Skeletal muscle tissue (tissue), 4 donors: Measurements from ENCODE around the gene SDF2. TPM values are rescaled to one million over a fixed set of nuclear protein-coding genes. Genes with fewer than 3 reads are reported as not detected.

Source experiments
- H3K27ac ChIP-seq: one replicate; pipeline ENCODE4 v1.7.0; 2013; ENCODE audit warnings: mild to moderate bottlenecking, low read depth, low read length, inconsistent platforms
- H3K27me3 ChIP-seq, 3 donors: one replicate each; pipeline ENCODE4 v1.7.0; 2013; ENCODE audit warnings: low read length in 3 of 3; ENCODE audit not compliant: control insufficient read depth in 3 of 3, insufficient read depth in 3 of 3
- H3K36me3 ChIP-seq, 3 donors: one replicate each; pipeline ENCODE4 v1.7.0; 2013; ENCODE audit warnings: low read length in 3 of 3; ENCODE audit not compliant: control insufficient read depth in 3 of 3, insufficient read depth in 3 of 3
- H3K4me1 ChIP-seq, 3 donors: one replicate each; pipeline ENCODE4 v1.7.0; 2013; ENCODE audit warnings: low read length in 3 of 3, mild to moderate bottlenecking in 3 of 3; ENCODE audit not compliant: control insufficient read depth in 3 of 3, insufficient read depth in 3 of 3
- H3K4me3 ChIP-seq, 3 donors: one replicate each; pipeline ENCODE4 v1.7.0; 2013; ENCODE audit warnings: low read length in 3 of 3
- H3K9ac ChIP-seq, 3 donors: one replicate each; pipeline ENCODE4 v1.7.0; 2013; ENCODE audit warnings: low read length in 3 of 3, mild to moderate bottlenecking in 3 of 3, moderate library complexity in 2 of 3, low read depth in 1 of 3
- H3K9me3 ChIP-seq, 3 donors: one replicate each; pipeline ENCODE4 v1.7.0; 2013; ENCODE audit warnings: low read length in 3 of 3; ENCODE audit not compliant: control insufficient read depth in 3 of 3
- total RNA-seq: library from RNA; depleted of rRNA; stranded (reverse); fragments of >200 nt; gene quantifications from one replicate; pipeline ENCODE4 v1.2.3, GENCODE V29; 2014
- donor health status: Osteomylitis.

SDF2 gene, protein sequence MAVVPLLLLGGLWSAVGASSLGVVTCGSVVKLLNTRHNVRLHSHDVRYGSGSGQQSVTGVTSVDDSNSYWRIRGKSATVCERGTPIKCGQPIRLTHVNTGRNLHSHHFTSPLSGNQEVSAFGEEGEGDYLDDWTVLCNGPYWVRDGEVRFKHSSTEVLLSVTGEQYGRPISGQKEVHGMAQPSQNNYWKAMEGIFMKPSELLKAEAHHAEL
- total RNA-seq, result 41.2 TPM

- Histone ChIP-seq H3K4me1 (peaks cover 30 to 54% (median 34%) of the 10 kb centered on the region in 3 donors), H3K27me3 (no peaks in the 10 kb centered on the region), H3K27ac (peak within 1 kb of the TSS; percentile 99), H3K9me3 (no peaks in the 10 kb centered on the region), H3K9ac (peak within 1 kb of the TSS; percentile 94 to 100 (median 99)), H3K4me3 (peak within 1 kb of the TSS; percentile 95 to 99 (median 98)), H3K36me3 (peaks cover 4 to 9% (median 5%) of the 10 kb centered on the region in 3 donors)
These were observed at the start of gene SDF2, which contains the start of gene SUPT6H for GRCh38 chr17:28661635-28662526. SDF2 (minus strand) TSS chr17:28661906; CDS start chr17:28661876, 30 bp downstream. SUPT6H (plus strand) TSS chr17:28662205; CDS start chr17:28673402, 11,197 bp downstream.

DNA sequence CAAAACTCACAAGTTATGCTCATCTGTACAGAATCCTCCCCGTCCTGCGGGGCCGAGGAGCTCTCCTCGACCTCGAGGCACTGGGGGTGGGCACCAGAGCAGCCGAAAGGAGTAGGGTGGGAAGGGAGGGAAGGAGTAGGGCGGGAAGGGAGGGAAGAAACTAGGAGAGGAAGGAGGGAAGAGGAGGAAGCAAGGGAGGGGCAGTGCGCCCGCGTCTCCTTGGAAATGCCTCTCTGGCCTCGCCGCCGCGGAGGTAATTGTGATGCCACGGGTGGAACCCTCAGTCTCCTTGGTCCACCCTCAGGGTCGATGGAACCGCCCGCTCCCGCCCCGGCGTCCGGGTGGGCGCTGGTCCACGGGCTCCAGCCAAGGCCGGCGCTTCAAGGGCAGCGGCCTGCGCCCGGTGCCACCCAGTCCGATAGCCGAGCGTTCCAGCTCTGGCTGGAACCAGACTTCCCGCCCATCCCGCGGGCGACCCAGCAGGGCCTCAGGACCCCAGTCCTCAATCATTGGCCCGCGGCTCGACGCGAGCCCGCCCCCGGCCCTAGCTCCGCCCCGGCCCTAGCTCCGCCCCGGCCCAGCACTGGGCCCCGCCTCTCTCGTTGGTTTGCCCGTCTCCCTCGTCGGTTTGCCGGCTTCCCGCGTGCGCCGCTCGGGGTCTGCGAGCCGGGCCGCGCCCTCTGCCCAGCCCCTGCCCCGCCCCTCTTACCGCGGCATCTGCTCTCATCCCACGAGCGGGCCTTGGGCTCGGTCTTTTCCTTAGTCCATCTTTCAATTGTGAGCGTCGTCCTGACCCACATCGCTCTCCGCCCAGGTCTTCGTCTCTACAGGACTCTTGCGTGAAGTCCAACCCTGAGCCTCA, 49.4 kb upstream of the SDF2 start:
- peaks cover 0 to 14% (median 2%) of the 10 kb centered on the region in 3 donors for H3K36me3 ChIP-seq
- H3K9ac ChIP-seq, result peak overlapping the region; percentile 72 to 82 (median 75)
- peaks cover 0 to 27% (median 24%) of the 10 kb centered on the region in 3 donors for H3K27me3 ChIP-seq
- peak overlapping the region; percentile 83 for H3K27ac ChIP-seq
- no peaks in the 10 kb centered on the region for H3K9me3 ChIP-seq
- H3K4me1 ChIP-seq, result peaks cover 9 to 18% (median 18%) of the 10 kb centered on the region in 3 donors
- H3K4me3 ChIP-seq, result peak overlapping the region; percentile 72 to 80 (median 80)

DNA sequence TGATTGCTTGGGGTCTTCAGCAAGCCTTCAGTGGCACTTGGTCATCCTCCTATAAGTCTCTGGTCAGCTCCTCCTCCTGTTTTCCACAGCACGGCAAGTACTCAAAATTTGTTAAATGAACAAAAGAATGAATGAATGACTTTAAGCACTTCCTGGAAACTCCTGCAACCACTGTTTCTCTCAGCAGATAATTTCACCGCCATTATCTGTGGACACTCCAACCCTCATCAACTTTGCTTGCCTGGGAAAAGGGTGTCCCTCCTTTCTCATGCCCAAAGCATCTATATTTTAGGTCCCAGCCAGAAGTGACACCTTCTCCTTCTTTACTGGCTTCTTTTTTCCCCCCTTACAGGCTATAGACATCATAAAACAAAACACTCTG, 45.6 kb upstream of the SDF2 start:
- no peak overlapping the region for H3K9ac ChIP-seq
- H3K36me3 ChIP-seq, result peaks cover 14 to 24% (median 19%) of the 10 kb centered on the region in 3 donors
- H3K27me3 ChIP-seq, result peaks cover 0 to under 1% (median under 1%) of the 10 kb centered on the region in 3 donors
- H3K27ac ChIP-seq, result no peak overlapping the region
- peaks cover 9 to 13% (median 12%) of the 10 kb centered on the region in 3 donors for H3K4me1 ChIP-seq
- H3K4me3 ChIP-seq, result no peak overlapping the region
- no peaks in the 10 kb centered on the region for H3K9me3 ChIP-seq

- H3K27ac ChIP-seq, result no peak overlapping the region
- H3K36me3 ChIP-seq, result peaks cover 21 to 30% (median 26%) of the 10 kb centered on the region in 3 donors
- no peak overlapping the region for H3K4me3 ChIP-seq
- no peaks in the 10 kb centered on the region for H3K27me3 ChIP-seq
- H3K4me1 ChIP-seq, result peaks cover 7 to 9% (median 8%) of the 10 kb centered on the region in 3 donors
- H3K9ac ChIP-seq, result no peak overlapping the region
- no peaks in the 10 kb centered on the region for H3K9me3 ChIP-seq
These were observed 45.0 kb upstream of the SDF2 start for GRCh38 chr17:28706471-28707338.

DNA sequence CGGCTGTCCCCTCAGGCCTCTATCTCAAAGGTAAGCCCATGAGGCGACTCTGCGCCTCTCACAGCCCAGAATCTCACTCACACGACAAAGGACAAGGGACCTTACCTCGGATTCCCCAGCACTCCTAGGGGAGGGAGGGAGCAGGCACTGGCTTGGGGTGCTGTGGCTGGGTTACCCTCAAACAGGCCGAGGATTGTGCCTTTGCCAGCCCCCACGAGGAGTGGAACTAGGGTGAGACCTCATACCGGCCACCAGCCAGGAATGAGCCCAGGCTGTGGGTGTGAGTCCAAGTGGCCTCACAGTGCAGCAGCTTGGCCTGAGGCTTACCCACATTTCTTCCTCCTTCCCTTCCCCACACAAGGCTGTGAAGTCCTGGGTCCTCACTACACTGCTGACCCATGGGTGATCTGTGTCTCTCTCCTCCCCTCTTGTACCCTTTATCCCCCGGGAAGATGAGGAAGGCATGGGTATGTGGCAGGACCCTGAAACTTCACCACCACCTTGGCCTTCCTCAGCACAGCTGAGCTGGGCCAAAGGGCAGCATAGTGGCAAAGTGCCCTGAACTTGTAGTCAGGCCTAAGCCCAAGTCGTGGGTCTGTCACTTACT, 44.1 kb upstream of the SDF2 start:
- H3K9ac ChIP-seq, result no peak overlapping the region
- H3K9me3 ChIP-seq, result no peaks in the 10 kb centered on the region
- no peak overlapping the region for H3K27ac ChIP-seq
- no peaks in the 10 kb centered on the region for H3K27me3 ChIP-seq
- no peak overlapping the region for H3K4me3 ChIP-seq
- H3K36me3 ChIP-seq, result peaks cover 29 to 39% (median 34%) of the 10 kb centered on the region in 3 donors
- H3K4me1 ChIP-seq, result peaks cover 3 to 5% (median 4%) of the 10 kb centered on the region in 3 donors

- Histone ChIP-seq H3K4me3 (no peak overlapping the region), H3K27ac (no peak overlapping the region), H3K9ac (no peak overlapping the region), H3K36me3 (peaks cover 36 to 45% (median 41%) of the 10 kb centered on the region in 3 donors), H3K9me3 (no peaks in the 10 kb centered on the region), H3K4me1 (peaks cover 0 to 2% (median 0%) of the 10 kb centered on the region in 3 donors), H3K27me3 (no peaks in the 10 kb centered on the region)
These were observed 43.5 kb upstream of the SDF2 start for GRCh38 chr17:28705074-28705659.

GRCh38 chr17:28704219-28704858, 42.6 kb upstream of the SDF2 start:
- H3K4me3 ChIP-seq, result no peak overlapping the region
- H3K9ac ChIP-seq, result no peak overlapping the region
- H3K9me3 ChIP-seq, result no peaks in the 10 kb centered on the region
- no peaks in the 10 kb centered on the region for H3K27me3 ChIP-seq
- H3K36me3 ChIP-seq, result peaks cover 44 to 54% (median 49%) of the 10 kb centered on the region in 3 donors
- H3K4me1 ChIP-seq, result no peaks in the 10 kb centered on the region
- no peak overlapping the region for H3K27ac ChIP-seq

DNA sequence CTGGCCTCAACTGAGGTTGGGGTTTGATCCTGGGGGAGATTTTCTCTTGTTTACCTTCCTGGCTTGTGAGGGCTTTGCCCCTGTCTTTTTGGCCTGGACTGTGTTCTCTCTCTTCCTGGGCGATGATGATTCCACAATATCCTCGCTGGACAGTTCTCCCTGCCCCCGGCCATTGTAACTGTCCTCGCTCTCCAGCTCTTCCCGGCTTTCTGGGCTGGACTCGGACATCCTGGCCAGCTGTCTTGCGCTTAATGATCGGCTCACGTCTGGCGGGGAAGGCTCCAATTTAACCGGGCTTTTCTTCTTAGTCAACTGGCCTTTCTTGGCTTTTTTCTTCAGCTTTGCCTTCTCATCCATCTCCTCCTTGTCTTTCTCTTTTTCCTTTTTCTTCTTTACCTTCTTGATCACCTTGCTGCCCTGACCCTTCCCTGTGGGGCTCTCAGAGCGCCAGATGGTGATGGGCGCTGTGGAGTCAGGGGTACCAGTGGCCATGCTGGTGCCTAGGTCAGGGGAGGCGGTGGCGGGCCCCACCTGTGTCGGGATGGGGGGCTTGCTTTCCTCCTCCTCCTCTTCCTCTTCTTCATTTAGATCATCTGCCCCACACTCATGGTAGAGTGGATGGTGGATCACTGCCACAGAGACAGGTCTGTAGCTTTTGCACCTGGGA, 42.0 kb upstream of the SDF2 start:
- H3K4me1 ChIP-seq, result no peaks in the 10 kb centered on the region

More for the DNA sequence above, 42.0 kb upstream of the SDF2 start:
- Histone ChIP-seq H3K9ac (no peak overlapping the region), H3K27me3 (no peaks in the 10 kb centered on the region), H3K9me3 (no peaks in the 10 kb centered on the region), H3K4me3 (no peak overlapping the region), H3K27ac (no peak overlapping the region), H3K36me3 (peaks cover 51 to 60% (median 56%) of the 10 kb centered on the region in 3 donors)
